GM10248 (cell line): ENCODE results near the gene RNLS.

Source experiments
- CTCF ChIA-PET: fragments of 300-600 bp; sonication (Branson Sonifier 250); formaldehyde crosslinking; extraction: SDS; loops from one replicate; lab custom pipeline; 2021; ENCODE audit warnings: antibody characterized with exemption; lab: Yijun Ruan, JAX
- POLR2A ChIA-PET: fragments of 350-650 bp; sonication (Branson Sonifier 250); formaldehyde crosslinking; extraction: SDS; loops from one replicate; lab custom pipeline; 2020; ENCODE audit warnings: antibody characterized with exemption; lab: Yijun Ruan, JAX
- DNase-seq: peaks from one replicate; pipeline ENCODE4 v3.0.0; 2012; ENCODE audit errors: extremely low spot score
- CTCF ChIP-seq: IDR thresholded peaks from 2 replicates; pipeline ENCODE4 v1.5.1; 2012; ENCODE audit warnings: mild to moderate bottlenecking, low read depth; ENCODE audit errors: extremely low read depth, missing control alignments, control extremely low read depth

The RNLS gene

GRCh38 chr10:88377510-88377909, 205.6 kb downstream of the RNLS start:
- DNase-seq = no peak
- POLR2A ChIA-PET = no interaction called here
- TF ChIP-seq CTCF = no peak
- CTCF ChIA-PET = interaction anchor here (0.8 to 2.8 kb wide), 7 partner anchors 9 to 35 kb away, joined by 3 to 10 read pairs (median 4); no protein-coding TSS in a partner anchor

GRCh38 chr10:88374392-88375175, 208.5 kb downstream of the RNLS start:
- ChIA-PET POLR2A (no interaction called here), CTCF (interaction anchor here (0.6 to 5.9 kb wide), 3 partner anchors 13 to 38 kb away, joined by 3 to 37 read pairs (median 3); no protein-coding TSS in a partner anchor)
- no peak for DNase-seq
- no peak for TF ChIP-seq CTCF

- TF ChIP-seq CTCF = no peak
- ChIA-PET POLR2A (no interaction called here), CTCF (interaction anchor here (1.1 to 5.9 kb wide), 3 partner anchors 10 to 15 kb away, joined by 3 to 37 read pairs (median 4); no protein-coding TSS in a partner anchor)
These were observed 210.1 kb downstream of the RNLS start for GRCh38 chr10:88372881-88373592.

GRCh38 chr10:88372051-88372715, 210.9 kb downstream of the RNLS start:
- CTCF ChIA-PET = interaction anchor here (1.5 to 5.9 kb wide), 2 partner anchors 10 to 16 kb away, joined by 4 to 37 read pairs; no protein-coding TSS in a partner anchor
- POLR2A ChIA-PET = no interaction called here
- no peak for TF ChIP-seq CTCF
- no peak for DNase-seq

More at GRCh38 chr10:88372881-88373592, 210.1 kb downstream of the RNLS start:
- no peak for DNase-seq

GRCh38 chr10:88370713-88371112, 212.4 kb downstream of the RNLS start:
- DNase-seq = no peak
- ChIA-PET POLR2A (no interaction called here), CTCF (interaction anchor here (5.9 kb wide), 1 partner anchor 17 kb away, joined by 37 read pairs; no protein-coding TSS in a partner anchor)
- no peak for TF ChIP-seq CTCF

- CTCF ChIA-PET = interaction anchor here (0.7 to 1.7 kb wide), 5 partner anchors 12 to 62 kb away, joined by 3 to 5 read pairs (median 3); no protein-coding TSS in a partner anchor
- DNase-seq = no peak
- no peak for TF ChIP-seq CTCF
- POLR2A ChIA-PET = no interaction called here
These were observed 216.3 kb downstream of the RNLS start for GRCh38 chr10:88366772-88367171.
